HL-60 (cell line): ENCODE measurements around the gene MGAT4C.

Experiments used
- CTCF ChIP-seq: IDR thresholded peaks from one replicate; pipeline ENCODE4 v1.5.1; 2011; ENCODE audit warnings: low read length, control low read depth, inconsistent platforms; ENCODE audit not compliant: insufficient read depth
- POLR2AphosphoS5 ChIP-seq: IDR thresholded peaks from 2 replicates; pipeline ENCODE4 v1.6.1; 2012; ENCODE audit warnings: low read depth
- REST ChIP-seq: IDR thresholded peaks from 2 replicates; pipeline ENCODE4 v1.6.1; 2012; ENCODE audit warnings: low read depth; ENCODE audit not compliant: insufficient replicate concordance

- TF ChIP-seq CTCF = no peak
- no peak for TF ChIP-seq REST
- no peak for TF ChIP-seq POLR2AphosphoS5
Measured at GRCh38 chr12:86179855-86180254, 76.3 kb downstream of the MGAT4C start.
